ENCODE measurements around the gene CARHSP1.
"Not testable (repeated sequence)": the region's sequence is repeated elsewhere in the genome, so short reads cannot be mapped to it uniquely, and the experiment has no call there.

CARHSP1 gene

DNA sequence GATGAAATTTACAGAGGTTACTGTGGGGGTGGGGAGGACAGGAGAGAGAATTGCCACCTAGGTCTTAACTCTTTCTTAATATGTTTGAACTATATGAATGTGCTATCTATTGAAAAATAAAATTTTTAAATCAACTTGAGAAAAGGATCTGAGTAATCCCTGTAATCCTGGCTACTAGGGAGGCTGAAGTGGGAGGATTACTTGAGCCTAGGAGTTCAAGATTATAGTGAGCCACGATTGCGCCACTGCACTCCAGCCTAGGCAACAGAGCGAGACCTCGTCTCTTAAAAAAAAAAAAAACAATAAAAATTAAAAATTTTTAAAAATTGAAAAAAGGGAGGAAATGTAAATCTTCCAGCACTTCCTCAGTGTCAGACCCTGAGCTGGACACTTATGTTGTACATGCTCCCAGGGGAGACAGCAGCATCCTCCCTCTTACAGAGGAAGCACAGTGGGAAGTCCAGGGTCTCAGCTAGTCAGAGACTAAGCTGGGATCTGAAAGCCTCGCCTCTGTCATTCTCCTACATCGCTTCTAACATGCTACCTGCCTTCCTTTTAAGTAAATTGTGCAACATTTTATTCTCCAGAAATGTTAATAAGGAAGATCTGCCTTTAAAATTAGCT is 49.3 kb downstream of the CARHSP1 start:
- DNase-seq = no peak

GRCh38 chr16:8818504-8819270 is 50.1 kb downstream of the CARHSP1 start:
- no peak for DNase-seq

- DNase-seq = no peak
Observed at GRCh38 chr16:8816967-8817655, 51.7 kb downstream of the CARHSP1 start.

DNA sequence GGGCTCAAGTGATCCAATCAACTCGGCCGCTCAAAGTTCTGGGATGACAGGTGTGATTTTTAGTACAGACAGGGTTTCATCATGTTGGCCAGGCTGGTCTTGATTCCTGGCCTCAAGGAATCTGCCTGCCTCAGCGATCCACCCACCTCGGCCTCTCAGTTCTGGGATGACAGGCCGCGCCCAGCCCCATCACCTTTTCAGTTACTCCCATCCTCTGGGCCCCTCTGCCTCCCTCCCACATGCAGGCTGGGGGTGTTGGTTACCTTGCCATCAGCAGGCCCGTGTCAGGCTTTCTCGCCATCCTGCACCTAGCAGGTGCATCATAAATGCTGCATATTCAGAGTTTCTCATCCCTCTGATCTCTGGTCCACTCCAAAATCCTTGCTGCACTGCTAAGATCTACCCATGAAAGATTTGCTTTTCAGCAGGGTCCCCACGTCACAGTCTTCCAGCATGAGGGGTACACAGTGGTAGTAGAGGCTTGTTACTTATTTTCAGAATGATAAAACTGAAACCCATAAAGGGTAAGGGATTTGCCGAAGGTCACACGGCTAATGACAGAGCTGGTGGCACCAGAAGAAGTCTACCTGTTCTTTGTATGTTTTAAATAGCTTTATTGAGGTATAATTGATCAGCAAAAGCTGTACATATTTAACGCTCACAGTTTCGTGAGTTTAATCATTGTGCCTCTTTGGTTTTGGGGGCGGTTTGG is 54.6 kb downstream of the CARHSP1 start:
- no peak for DNase-seq

GRCh38 chr16:8812162-8812843 is 56.5 kb downstream of the CARHSP1 start:
- DNase-seq = no peak

- no peak for DNase-seq
Observed at GRCh38 chr16:8808613-8809353, 60.0 kb downstream of the CARHSP1 start.

- DNase-seq = no peak
Observed at GRCh38 chr16:8808009-8808408, 60.8 kb downstream of the CARHSP1 start.

GRCh38 chr16:8807189-8807588 is 61.6 kb downstream of the CARHSP1 start:
- DNase-seq = no peak

DNA sequence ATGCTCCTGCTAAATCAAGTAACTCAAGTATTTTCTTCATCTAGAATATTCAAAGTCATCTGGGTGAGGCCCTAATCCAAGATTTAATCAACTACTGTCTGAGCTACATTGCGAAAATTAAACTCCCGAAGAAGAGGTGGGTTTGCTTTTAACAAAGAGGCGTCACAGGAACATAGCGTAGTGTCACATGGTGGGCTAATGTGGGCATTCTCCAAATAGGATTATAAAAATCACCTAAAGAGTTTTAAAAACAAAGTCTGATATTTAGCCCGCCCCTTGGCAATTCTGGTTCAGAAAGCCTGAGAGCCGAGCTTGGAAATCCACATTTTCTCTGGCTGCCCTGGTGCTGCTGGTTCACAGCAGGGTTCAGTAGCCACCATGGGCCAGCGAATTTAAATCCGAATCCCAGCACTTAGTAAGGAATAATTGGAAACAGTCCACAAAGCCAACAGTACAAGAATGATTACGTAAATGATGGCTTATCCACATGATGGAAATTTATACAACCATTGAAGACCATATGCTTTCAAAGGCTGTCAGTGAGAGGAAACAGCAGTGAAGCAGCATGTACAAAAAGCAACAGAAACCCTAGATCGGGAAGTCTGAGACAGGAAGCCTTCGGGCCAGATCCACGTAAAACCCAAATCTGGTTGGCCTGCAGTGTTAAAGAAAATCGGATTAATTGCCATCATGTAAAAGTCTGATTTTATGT is 62.4 kb downstream of the CARHSP1 start:
- no peak for DNase-seq

DNA sequence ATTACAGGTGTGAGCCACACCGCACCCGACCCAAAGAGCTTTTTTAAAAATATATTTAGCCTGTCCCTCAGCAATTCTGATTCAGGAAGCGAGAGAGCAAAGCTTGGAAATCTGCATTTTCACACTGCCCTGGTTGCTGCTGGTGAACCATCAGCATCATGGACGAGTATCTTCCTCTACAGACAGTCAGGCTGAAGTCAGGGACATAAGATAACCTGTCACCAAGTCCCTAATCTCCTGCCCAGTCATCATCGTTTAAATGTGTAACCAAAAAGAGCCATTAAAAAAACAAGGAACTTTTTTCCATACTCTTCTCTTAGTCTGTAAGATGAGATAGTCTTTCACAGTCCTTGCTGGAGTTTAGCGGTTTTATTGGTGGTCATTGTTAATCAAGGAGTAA is 64.5 kb downstream of the CARHSP1 start:
- no peak for DNase-seq

- not testable (repeated sequence) for DNase-seq
Observed at GRCh38 chr16:8803733-8804132, 65.1 kb downstream of the CARHSP1 start.
